Posterior cingulate gyrus (tissue), 11 donors: ENCODE data around the gene PHLDA3.
"Not testable (repeated sequence)": the region's sequence is repeated elsewhere in the genome, so short reads cannot be mapped to it uniquely, and the experiment has no call there.

Source experiments
- DNase-seq, 10 donors: peaks; one replicate each; pipeline versions ENCODE4 v3.0.0 to v3.0.0-alpha.2; 2020 to 2021; ENCODE audit warnings: mixed read lengths in 3 of 10
- intact Hi-C: fragments of 100-400 bp; cut with DNase I; formaldehyde crosslinking; loops from one replicate; pipeline ENCODE4 v1.15.1; 2023

The PHLDA3 gene

GRCh38 chr1:201488830-201489589 lies 20.0 kb upstream of the PHLDA3 start:
- DNase-seq: peak in 3 of 10 donors; percentile 38 to 90 (median 77)
- intact Hi-C loops: no loop called here

- DNase-seq: no peak
- intact Hi-C loops: no loop called here
These were observed 18.8 kb upstream of the PHLDA3 start for GRCh38 chr1:201487742-201488141.

- DNase-seq: peak in 2 of 10 donors; percentile 9 to 52
- intact Hi-C loops: no loop called here
These were observed 17.2 kb upstream of the PHLDA3 start for GRCh38 chr1:201486187-201486586.

GRCh38 chr1:201485184-201485774 lies 16.3 kb upstream of the PHLDA3 start:
- peak in 2 of 10 donors; percentile 22 to 30 for DNase-seq
- intact Hi-C loops: no loop called here

- peak in 3 of 10 donors; percentile 16 to 40 (median 31) for DNase-seq
- intact Hi-C loops: loop anchor here (5.0 kb wide), 1 partner anchor 36 kb away; no protein-coding TSS in a partner anchor
These were observed 14.5 kb upstream of the PHLDA3 start for GRCh38 chr1:201483373-201483949.

- peak in 3 of 10 donors; percentile 39 to 59 (median 49) for DNase-seq
- intact Hi-C loops: loop anchor here (1.0 to 5.0 kb wide), 2 partner anchors 31 to 35 kb away; no protein-coding TSS in a partner anchor
These were observed 13.8 kb upstream of the PHLDA3 start for GRCh38 chr1:201482755-201483154.

- peak; percentile 80 to 98 (median 91) for DNase-seq
- intact Hi-C loops: loop anchor here (1.0 to 5.0 kb wide), 2 partner anchors 31 to 35 kb away; no protein-coding TSS in a partner anchor
These were observed 12.9 kb upstream of the PHLDA3 start for GRCh38 chr1:201481761-201482493.

- peak in 3 of 10 donors; percentile 42 to 76 (median 69) for DNase-seq
- intact Hi-C loops: loop anchor here (5.0 kb wide), 1 partner anchor 34 kb away; no protein-coding TSS in a partner anchor
These were observed 12.0 kb upstream of the PHLDA3 start for GRCh38 chr1:201481004-201481380.

GRCh38 chr1:201480231-201481003 lies 11.4 kb upstream of the PHLDA3 start:
- DNase-seq: peak in 6 of 10 donors; percentile 43 to 91 (median 70)
- intact Hi-C loops: loop anchor here (5.0 kb wide), 1 partner anchor 33 kb away; no protein-coding TSS in a partner anchor

GRCh38 chr1:201479201-201479730 lies 10.3 kb upstream of the PHLDA3 start:
- DNase-seq: peak in 2 of 10 donors; percentile 37 to 61
- intact Hi-C loops: no loop called here

GRCh38 chr1:201478666-201479065 lies 9.7 kb upstream of the PHLDA3 start:
- intact Hi-C loops: not testable (repeated sequence)
- DNase-seq: peak in 2 of 10 donors; percentile 7 to 22

- peak in 1 of 10 donors; percentile 13 for DNase-seq
- intact Hi-C loops: no loop called here
These were observed 7.8 kb upstream of the PHLDA3 start for GRCh38 chr1:201476670-201477344.

GRCh38 chr1:201475915-201476669 lies 7.1 kb upstream of the PHLDA3 start:
- peak in 2 of 10 donors; percentile 11 to 59 for DNase-seq
- intact Hi-C loops: no loop called here

- no peak for DNase-seq
- intact Hi-C loops: no loop called here
These were observed 6.1 kb upstream of the PHLDA3 start for GRCh38 chr1:201475130-201475529.

- intact Hi-C loops: no loop called here
- DNase-seq: no peak
These were observed 4.3 kb upstream of the PHLDA3 start for GRCh38 chr1:201473296-201473695.

- intact Hi-C loops: not testable (repeated sequence)
- DNase-seq: peak in 3 of 10 donors; percentile 41 to 66 (median 47)
These were observed 3.3 kb upstream of the PHLDA3 start for GRCh38 chr1:201472321-201472720.

GRCh38 chr1:201471772-201472171 lies 2.8 kb upstream of the PHLDA3 start:
- intact Hi-C loops: no loop called here
- DNase-seq: peak in 2 of 10 donors; percentile 12 to 18

GRCh38 chr1:201470581-201470980 lies 1.6 kb upstream of the PHLDA3 start:
- DNase-seq: peak in 3 of 10 donors; percentile 20 to 62 (median 39)
- intact Hi-C loops: no loop called here
